GM23338 (cell line): ENCODE measurements around the gene MTMR1. TPM values are rescaled to one million over a fixed set of nuclear protein-coding genes. Genes with fewer than 3 reads are reported as not detected.

Source experiments
- ATAC-seq: fragments of 200-7000 bp; cut with Tn5 transposase; 3 replicates; pipeline ENCODE4 v1.9.1; 2020
- DNase-seq: peaks from one replicate; pipeline ENCODE4 v3.0.0-alpha.2; 2015; ENCODE audit warnings: low spot score
- H2AFZ ChIP-seq: fragments of 200-600 bp; sonication (generic); 2 replicates; pipeline ENCODE4 v1.8.0; 2016; ENCODE audit warnings: antibody characterized with exemption, mild to moderate bottlenecking, moderate library complexity
- H3F3A ChIP-seq: fragments of 200-600 bp; sonication (generic); replicated peaks from 2 replicates; pipeline ENCODE4 v1.8.0; 2017; ENCODE audit warnings: antibody characterized with exemption, mixed run types, low read depth
- H3K27ac ChIP-seq: fragments of 200-600 bp; sonication (generic); 2 replicates; pipeline ENCODE4 v1.6.1; 2016; ENCODE audit warnings: low read depth
- H3K27me3 ChIP-seq: fragments of 200-600 bp; sonication (generic); 2 replicates; pipeline ENCODE4 v1.8.0; 2016; ENCODE audit warnings: mild to moderate bottlenecking, mixed run types, moderate library complexity; ENCODE audit not compliant: insufficient read depth
- H3K36me3 ChIP-seq: fragments of 200-600 bp; sonication (generic); 2 replicates; pipeline ENCODE4 v1.8.0; 2016; ENCODE audit warnings: mild to moderate bottlenecking; ENCODE audit not compliant: insufficient read depth
- H3K4me1 ChIP-seq: fragments of 200-600 bp; sonication (generic); 2 replicates; pipeline ENCODE4 v1.8.0; 2016; ENCODE audit warnings: mild to moderate bottlenecking, moderate library complexity; ENCODE audit not compliant: insufficient read depth
- H3K4me2 ChIP-seq: fragments of 200-600 bp; sonication (generic); 2 replicates; pipeline ENCODE4 v1.7.1; 2017; ENCODE audit warnings: mixed run types
- H3K4me3 ChIP-seq: fragments of 200-600 bp; sonication (generic); 2 replicates; pipeline ENCODE4 v1.6.1; 2016; ENCODE audit warnings: mixed run types
- H3K79me2 ChIP-seq: fragments of 200-600 bp; sonication (generic); replicated peaks from 2 replicates; pipeline ENCODE4 v1.8.0; 2017; ENCODE audit warnings: mild to moderate bottlenecking; ENCODE audit not compliant: insufficient read depth
- H3K9me2 ChIP-seq: fragments of 200-600 bp; sonication (generic); 2 replicates; pipeline ENCODE4 v1.8.0; 2017; ENCODE audit not compliant: insufficient read depth
- H4K20me1 ChIP-seq: fragments of 200-600 bp; sonication (generic); replicated peaks from 2 replicates; pipeline ENCODE4 v1.8.0; 2017; ENCODE audit warnings: mild to moderate bottlenecking; ENCODE audit not compliant: insufficient read depth
- H3K27ac Mint-ChIP-seq: 2 replicates; pipeline ENCODE4 v1.8.0; 2020; ENCODE audit warnings: inconsistent platforms, mild to moderate bottlenecking, moderate library complexity, mixed read lengths
- H3K27me3 Mint-ChIP-seq: 3 replicates; pipeline ENCODE4 v1.8.0; 2022; ENCODE audit warnings: low read depth, mild to moderate bottlenecking, moderate library complexity, mixed read lengths, inconsistent platforms; ENCODE audit not compliant: insufficient read depth, poor library complexity
- H3K36me3 Mint-ChIP-seq: 3 replicates; pipeline ENCODE4 v1.8.0; 2021; ENCODE audit warnings: low read depth, mild to moderate bottlenecking, inconsistent platforms, moderate library complexity, mixed read lengths
- H3K4me1 Mint-ChIP-seq: 3 replicates; pipeline ENCODE4 v1.8.0; 2020; ENCODE audit warnings: mild to moderate bottlenecking, inconsistent platforms, mixed read lengths
- H3K4me3 Mint-ChIP-seq: 3 replicates; pipeline ENCODE4 v1.8.0; 2021; ENCODE audit warnings: moderate library complexity, mild to moderate bottlenecking, inconsistent platforms, mixed read lengths
- H3K9me3 Mint-ChIP-seq: 3 replicates; pipeline ENCODE4 v1.8.0; 2020; ENCODE audit warnings: moderate library complexity, mild to moderate bottlenecking, inconsistent platforms, mixed read lengths
- CREB1 ChIP-seq: fragments of 250-450 bp; sonication (Bioruptor Pico); IDR thresholded peaks from 2 replicates; pipeline ENCODE4 v1.5.0; 2020; ENCODE audit warnings: low read depth, mild to moderate bottlenecking, moderate library complexity
- CTCF ChIP-seq, 2 experiments: fragments of 200-600 bp in 1 of 2; sonication (generic) in 1 of 2; conservative IDR thresholded peaks; 2 replicates each; pipeline versions ENCODE4 v1.5.1 to v1.6.1; 2016 to 2017; ENCODE audit warnings: antibody characterized with exemption in 2 of 2, low read depth in 2 of 2, mild to moderate bottlenecking in 2 of 2, moderate library complexity in 1 of 2
- ETS1 ChIP-seq: IDR thresholded peaks from 2 replicates; pipeline ENCODE4 v1.6.1; 2016; ENCODE audit warnings: antibody characterized with exemption
- EZH2 ChIP-seq: fragments of 200-600 bp; sonication (generic); IDR thresholded peaks from one replicate; pipeline ENCODE4 v1.8.0; 2017; ENCODE audit warnings: antibody characterized with exemption, mild to moderate bottlenecking, low read depth; ENCODE audit not compliant: unreplicated experiment
- EZH2phosphoT487 ChIP-seq: fragments of 200-600 bp; sonication (generic); IDR thresholded peaks from one replicate; pipeline ENCODE4 v1.8.1; 2018; ENCODE audit warnings: antibody characterized with exemption; ENCODE audit not compliant: unreplicated experiment
- JUNB ChIP-seq: IDR thresholded peaks from one replicate; pipeline ENCODE4 v1.6.1; 2016; ENCODE audit warnings: antibody characterized with exemption; ENCODE audit not compliant: unreplicated experiment
- NANOG ChIP-seq: IDR thresholded peaks from 2 replicates; pipeline ENCODE4 v1.6.1; 2016; ENCODE audit warnings: antibody characterized with exemption, borderline replicate concordance
- POLR2AphosphoS5 ChIP-seq: IDR thresholded peaks from 2 replicates; pipeline ENCODE4 v1.6.1; 2016; ENCODE audit warnings: antibody characterized with exemption, low read depth
- REST ChIP-seq: IDR thresholded peaks from one replicate; pipeline ENCODE4 v1.6.1; 2018; ENCODE audit warnings: antibody characterized with exemption; ENCODE audit not compliant: unreplicated experiment
- STAT1 ChIP-seq: IDR thresholded peaks from one replicate; pipeline ENCODE4 v1.6.1; 2016; ENCODE audit warnings: antibody characterized with exemption; ENCODE audit not compliant: unreplicated experiment
- ZNF114 ChIP-seq: fragments of 250-450 bp; sonication (Bioruptor Pico); IDR thresholded peaks from 2 replicates; pipeline ENCODE4 v1.5.0; 2020; ENCODE audit warnings: mild to moderate bottlenecking, moderate library complexity
- ZNF462 ChIP-seq: fragments of 250-450 bp; sonication (Bioruptor Pico); IDR thresholded peaks from 2 replicates; pipeline ENCODE4 v1.5.0; 2020; ENCODE audit warnings: mild to moderate bottlenecking, moderate library complexity
- polyA plus RNA-seq: library from polyadenylated mRNA; unstranded; fragments of >200 nt; fragmentation: Nextera tagmentation; extraction: Ambion mirVana; gene quantifications from 2 replicates; pipeline ENCODE4 v1.2.1, GENCODE V29; 2016
- total RNA-seq: library from RNA; depleted of rRNA; stranded (reverse); fragments of >200 nt; shearing (Covaris generic); gene quantifications from 2 replicates; pipeline ENCODE4 v1.2.3, GENCODE V29; 2014

Gene MTMR1
- total and polyA plus RNA-seq, 2 experiments from 2014 or later, result 4.5 to 19.1 TPM

GRCh38 chrX:150762258-150763165 is 69.3 kb downstream of the MTMR1 start:
- no peak for ATAC-seq
- no peaks in the 10 kb centered on the region for H3F3A ChIP-seq
- H3K4me3 Mint-ChIP-seq, result no peak overlapping the region
- H4K20me1 ChIP-seq, result no peaks in the 10 kb centered on the region
- no peaks in the 10 kb centered on the region for H3K27me3 ChIP-seq
- H3K27me3 Mint-ChIP-seq, result peaks cover 3% of the 10 kb centered on the region
- no peaks in the 10 kb centered on the region for H3K9me3 Mint-ChIP-seq
- H3K36me3 Mint-ChIP-seq, result no peaks in the 10 kb centered on the region; the same call in 2 of the 3 replicates
- H3K36me3 ChIP-seq, result no peaks in the 10 kb centered on the region
- H2AFZ ChIP-seq, result no peak overlapping the region
- DNase-seq, result no peak
- peaks cover 2% of the 10 kb centered on the region; the same call in 1 of the 2 replicates for H3K4me1 ChIP-seq
- no peaks in the 10 kb centered on the region for H3K79me2 ChIP-seq
- H3K27ac Mint-ChIP-seq, result no peak overlapping the region
- H3K9me2 ChIP-seq, result no peaks in the 10 kb centered on the region
- TF ChIP-seq EZH2, result no peak
- no peak for TF ChIP-seq ETS1
- TF ChIP-seq ZNF462 (CRISPR knock-in tag), result no peak
- TF ChIP-seq JUNB, result no peak
- no peak for TF ChIP-seq POLR2AphosphoS5
- TF ChIP-seq EZH2phosphoT487, result no peak
- no peak for TF ChIP-seq CREB1 (CRISPR knock-in tag)
- no peak for TF ChIP-seq CTCF (conservative IDR thresholded peaks at IDR 0.05; ENCODE audit: low read depth in 2 of 2)
- TF ChIP-seq ZNF114 (CRISPR knock-in tag), result no peak
- no peak for TF ChIP-seq NANOG
- TF ChIP-seq REST, result no peak
- TF ChIP-seq STAT1, result no peak
- no peak overlapping the region for H3K4me3 ChIP-seq
- H3K27ac ChIP-seq, result no peak overlapping the region
- no peak overlapping the region for H3K4me2 ChIP-seq
- peaks cover 17% of the 10 kb centered on the region for H3K4me1 Mint-ChIP-seq
